ENCODE results near the gene CNTNAP2.

CNTNAP2 gene

DNA sequence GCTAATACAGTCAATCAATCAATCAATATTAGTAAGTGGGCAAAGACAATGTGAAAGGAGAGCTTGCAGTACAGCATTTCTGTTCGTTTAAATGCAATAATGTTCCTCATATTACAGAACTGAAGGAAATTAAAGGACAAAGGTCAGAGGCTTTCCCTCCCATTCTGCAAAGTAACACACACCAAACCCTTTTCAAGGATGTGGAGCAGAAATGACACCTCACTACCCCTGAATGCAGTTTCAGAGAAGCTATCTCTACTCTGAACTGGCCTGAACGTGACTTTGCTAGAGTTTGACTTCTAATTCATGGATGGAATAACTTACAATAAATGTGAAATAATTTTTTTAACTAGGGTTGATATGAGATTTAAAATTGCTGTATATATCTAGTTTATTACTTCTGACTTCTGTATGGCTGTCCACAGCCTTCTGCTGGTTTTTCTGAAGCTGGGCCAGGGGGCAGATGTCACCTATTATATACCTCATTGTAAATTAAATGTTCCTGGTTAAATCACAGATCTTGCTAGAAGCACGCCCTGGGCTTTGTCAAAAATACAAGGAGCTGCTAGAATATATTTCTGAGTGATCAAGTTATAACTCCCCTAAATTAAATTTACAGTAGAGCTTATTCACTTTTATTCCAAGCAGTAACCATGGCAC, 2317.1 kb downstream of the CNTNAP2 start:
- DNase-seq (ENCODE audit: low spot score), result no peak
- TF ChIP-seq, protein P1, sequence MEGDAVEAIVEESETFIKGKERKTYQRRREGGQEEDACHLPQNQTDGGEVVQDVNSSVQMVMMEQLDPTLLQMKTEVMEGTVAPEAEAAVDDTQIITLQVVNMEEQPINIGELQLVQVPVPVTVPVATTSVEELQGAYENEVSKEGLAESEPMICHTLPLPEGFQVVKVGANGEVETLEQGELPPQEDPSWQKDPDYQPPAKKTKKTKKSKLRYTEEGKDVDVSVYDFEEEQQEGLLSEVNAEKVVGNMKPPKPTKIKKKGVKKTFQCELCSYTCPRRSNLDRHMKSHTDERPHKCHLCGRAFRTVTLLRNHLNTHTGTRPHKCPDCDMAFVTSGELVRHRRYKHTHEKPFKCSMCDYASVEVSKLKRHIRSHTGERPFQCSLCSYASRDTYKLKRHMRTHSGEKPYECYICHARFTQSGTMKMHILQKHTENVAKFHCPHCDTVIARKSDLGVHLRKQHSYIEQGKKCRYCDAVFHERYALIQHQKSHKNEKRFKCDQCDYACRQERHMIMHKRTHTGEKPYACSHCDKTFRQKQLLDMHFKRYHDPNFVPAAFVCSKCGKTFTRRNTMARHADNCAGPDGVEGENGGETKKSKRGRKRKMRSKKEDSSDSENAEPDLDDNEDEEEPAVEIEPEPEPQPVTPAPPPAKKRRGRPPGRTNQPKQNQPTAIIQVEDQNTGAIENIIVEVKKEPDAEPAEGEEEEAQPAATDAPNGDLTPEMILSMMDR (IDR thresholded peaks at IDR 0.05; ENCODE audit: extremely low read depth, missing control alignments), result no peak

DNA sequence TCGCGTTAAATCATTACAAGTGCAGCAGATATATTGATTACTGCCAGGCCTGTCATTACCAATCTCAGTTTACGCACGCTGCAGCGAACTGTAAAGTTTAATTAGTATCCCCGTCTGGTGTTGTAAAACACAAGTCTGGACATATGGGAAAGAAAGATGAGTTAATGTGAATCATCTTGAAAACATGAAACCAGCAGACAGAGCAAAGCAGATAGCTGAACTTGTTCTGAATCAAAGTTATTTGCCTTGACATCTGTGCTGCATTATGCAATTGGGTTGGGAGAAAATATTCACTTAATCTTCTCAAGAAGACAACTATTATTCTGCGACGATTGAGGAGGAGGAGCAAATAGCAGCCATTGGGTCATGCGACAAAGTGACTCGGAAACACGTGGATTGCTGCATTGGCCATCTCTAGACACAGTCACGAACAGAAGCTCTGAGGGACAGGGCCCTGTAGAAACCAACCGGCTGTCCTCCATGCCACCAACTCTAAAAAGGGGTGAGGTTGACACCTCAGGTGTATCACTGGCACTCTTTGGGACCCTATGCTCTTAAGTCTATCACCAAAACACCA, 2317.7 kb downstream of the CNTNAP2 start:
- no peak for DNase-seq (ENCODE audit: low spot score)
- TF ChIP-seq, protein P1 (IDR thresholded peaks at IDR 0.05; ENCODE audit: extremely low read depth, missing control alignments), result no peak

DNA sequence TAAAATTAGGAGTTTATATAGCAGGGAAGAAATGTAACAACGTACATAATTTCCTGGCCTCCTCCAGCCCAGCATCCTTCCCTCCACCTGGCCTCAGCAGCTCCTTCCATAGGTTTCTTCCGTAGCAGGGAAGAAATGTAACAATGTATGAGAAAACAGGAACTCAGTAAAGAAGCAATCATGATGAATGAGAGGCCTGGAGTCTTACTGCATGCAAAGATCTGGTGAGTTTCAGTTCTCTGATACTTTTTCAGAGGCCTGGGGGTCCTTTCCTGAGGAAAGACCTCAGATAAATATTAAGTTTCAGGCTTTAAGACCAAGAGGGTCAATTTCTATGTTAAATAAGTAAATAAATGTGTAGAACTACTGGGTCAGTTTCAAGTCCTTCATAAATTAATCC, 2318.3 kb downstream of the CNTNAP2 start:
- DNase-seq (ENCODE audit: low spot score), result no peak
- TF ChIP-seq, protein P1 (IDR thresholded peaks at IDR 0.05; ENCODE audit: extremely low read depth, missing control alignments), result no peak

DNA sequence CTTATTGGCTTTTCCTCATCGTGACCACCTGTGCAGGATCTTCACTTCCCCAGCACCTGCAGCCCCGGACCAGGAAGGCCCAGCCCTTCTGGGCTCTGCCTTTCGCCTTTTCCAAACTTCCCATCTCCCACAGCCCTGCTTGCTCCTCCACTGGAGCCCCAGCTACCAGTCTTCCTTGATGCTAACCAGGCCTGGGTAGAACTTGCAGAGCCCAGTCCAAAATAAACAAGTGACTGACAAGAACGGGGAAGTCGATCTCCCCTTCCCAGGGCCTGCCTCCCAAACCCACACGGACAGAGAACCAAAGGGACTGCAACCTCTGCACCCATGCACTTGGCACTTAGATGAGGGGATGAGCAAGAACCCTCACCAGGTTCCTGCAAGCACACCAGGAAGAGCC, 2319.1 kb downstream of the CNTNAP2 start:
- DNase-seq (ENCODE audit: low spot score), result no peak
- TF ChIP-seq, protein P1 (IDR thresholded peaks at IDR 0.05; ENCODE audit: extremely low read depth, missing control alignments), result no peak

DNA sequence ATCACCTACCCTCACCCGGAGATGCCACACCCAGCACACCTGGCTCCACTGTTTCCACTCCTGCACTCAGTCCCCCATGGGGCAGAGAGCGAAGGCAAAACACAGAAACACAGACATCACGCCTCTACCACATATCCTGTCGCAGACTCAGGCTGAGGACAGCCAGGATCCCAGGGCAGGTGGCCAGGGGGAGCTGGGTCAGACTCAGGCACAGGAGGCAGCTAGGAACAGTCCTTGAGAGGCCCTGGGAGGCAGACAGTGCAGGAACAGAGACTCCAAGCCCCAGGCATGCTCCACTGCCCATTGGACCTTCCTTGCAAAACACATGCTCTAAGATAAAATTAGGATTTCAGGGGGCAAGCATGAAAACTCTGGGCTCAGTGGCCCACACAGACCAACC, 2319.5 kb downstream of the CNTNAP2 start:
- TF ChIP-seq, protein P1 (IDR thresholded peaks at IDR 0.05; ENCODE audit: extremely low read depth, missing control alignments), result no peak
- DNase-seq (ENCODE audit: low spot score), result no peak

DNA sequence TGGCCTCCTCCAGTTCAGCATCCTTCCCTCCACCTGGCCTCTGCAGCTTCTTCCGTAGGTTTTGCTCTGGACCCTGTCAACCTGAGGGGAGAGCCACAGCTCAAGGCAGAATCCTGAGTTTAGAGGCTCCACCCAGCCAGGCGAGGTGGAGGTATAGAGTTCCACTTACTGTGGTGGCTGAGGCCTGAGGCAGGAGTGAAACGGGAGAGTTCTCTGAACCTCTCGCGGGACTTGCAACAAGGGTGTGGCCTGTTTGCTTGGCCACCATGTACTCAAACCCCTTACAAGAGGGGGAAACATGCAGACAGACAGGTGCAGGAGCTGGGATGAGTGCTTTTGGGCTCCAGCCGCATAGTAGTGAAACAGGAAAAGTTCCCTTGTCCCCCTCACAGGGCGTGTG, 2320.0 kb downstream of the CNTNAP2 start:
- no peak for DNase-seq (ENCODE audit: low spot score)
- TF ChIP-seq, protein P1 (IDR thresholded peaks at IDR 0.05; ENCODE audit: extremely low read depth, missing control alignments), result no peak

DNA sequence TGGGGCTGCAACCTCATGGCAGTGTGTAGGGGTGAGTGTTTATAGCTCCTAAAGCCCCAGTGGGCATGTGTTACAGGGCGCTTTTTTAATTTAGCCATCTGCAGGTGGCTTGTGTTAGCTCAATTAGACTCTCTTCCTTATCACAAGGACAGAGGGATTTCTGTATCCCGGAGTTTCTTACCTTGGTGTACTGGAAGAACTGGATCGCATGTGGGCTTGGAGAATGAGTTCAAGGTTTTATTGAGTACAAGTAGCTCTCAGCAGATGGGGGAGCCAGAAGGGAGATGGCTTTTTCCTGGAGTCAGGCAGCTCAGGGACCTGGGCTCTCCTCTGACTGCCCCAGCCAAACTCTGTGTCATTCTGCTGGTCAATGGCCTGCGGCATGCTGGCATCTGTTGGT, 2320.4 kb downstream of the CNTNAP2 start:
- no peak for DNase-seq (ENCODE audit: low spot score)
- TF ChIP-seq, protein P1 (IDR thresholded peaks at IDR 0.05; ENCODE audit: extremely low read depth, missing control alignments), result no peak
